Adrenal gland (tissue), 5 donors: ENCODE measurements around the gene PKN2.

Experiments
- POLR2A ChIP-seq, 2 donors: fragments of 450-650 bp; IDR thresholded peaks; one replicate each; pipeline ENCODE4 v1.6.1; 2017; ENCODE audit warnings: antibody characterized with exemption in 2 of 2, mild to moderate bottlenecking in 2 of 2, moderate library complexity in 1 of 2
- TF ChIP-seq, protein P1 (sequence below), 6 experiments: fragments of 450-650 bp in 4 of 6; fragments of 200-600 bp in 2 of 6; sonication (generic) in 1 of 6; IDR thresholded peaks; 1 replicate in 5 of 6; 2 replicates in 1 of 6; pipeline versions ENCODE4 v1.5.1 to v1.8.0; 2016 to 2021; ENCODE audit warnings: antibody characterized with exemption in 6 of 6, mild to moderate bottlenecking in 2 of 6, moderate library complexity in 1 of 6
- donor health status: DM: no; HTN: no; CAD: no.

- TF ChIP-seq, protein P1, sequence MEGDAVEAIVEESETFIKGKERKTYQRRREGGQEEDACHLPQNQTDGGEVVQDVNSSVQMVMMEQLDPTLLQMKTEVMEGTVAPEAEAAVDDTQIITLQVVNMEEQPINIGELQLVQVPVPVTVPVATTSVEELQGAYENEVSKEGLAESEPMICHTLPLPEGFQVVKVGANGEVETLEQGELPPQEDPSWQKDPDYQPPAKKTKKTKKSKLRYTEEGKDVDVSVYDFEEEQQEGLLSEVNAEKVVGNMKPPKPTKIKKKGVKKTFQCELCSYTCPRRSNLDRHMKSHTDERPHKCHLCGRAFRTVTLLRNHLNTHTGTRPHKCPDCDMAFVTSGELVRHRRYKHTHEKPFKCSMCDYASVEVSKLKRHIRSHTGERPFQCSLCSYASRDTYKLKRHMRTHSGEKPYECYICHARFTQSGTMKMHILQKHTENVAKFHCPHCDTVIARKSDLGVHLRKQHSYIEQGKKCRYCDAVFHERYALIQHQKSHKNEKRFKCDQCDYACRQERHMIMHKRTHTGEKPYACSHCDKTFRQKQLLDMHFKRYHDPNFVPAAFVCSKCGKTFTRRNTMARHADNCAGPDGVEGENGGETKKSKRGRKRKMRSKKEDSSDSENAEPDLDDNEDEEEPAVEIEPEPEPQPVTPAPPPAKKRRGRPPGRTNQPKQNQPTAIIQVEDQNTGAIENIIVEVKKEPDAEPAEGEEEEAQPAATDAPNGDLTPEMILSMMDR (IDR thresholded peaks at IDR 0.05): no peak
- TF ChIP-seq POLR2A (IDR thresholded peaks at IDR 0.05): no peak
These were observed 43.1 kb downstream of the PKN2 start for GRCh38 chr1:88727205-88727604.
